PC-3 (cell line): ENCODE measurements around the gene VPS52.

ENCODE experiments used
- CTCF ChIP-seq: fragments of 300-600 bp; sonication (generic); conservative IDR thresholded peaks from 2 replicates; pipeline ENCODE4 v1.5.1; 2017; ENCODE audit warnings: antibody characterized with exemption, low read depth, mild to moderate bottlenecking, low read length
- EZH2 ChIP-seq: fragments of 300-600 bp; sonication (generic); IDR thresholded peaks from one replicate; pipeline ENCODE4 v1.6.1; 2017; ENCODE audit warnings: antibody characterized with exemption, mild to moderate bottlenecking, low read length; ENCODE audit not compliant: unreplicated experiment

- TF ChIP-seq CTCF (no peak), EZH2 (no peak)
Observed at GRCh38 chr6:33201147-33201545, 70.5 kb downstream of the VPS52 start.
